ENCODE measurements around the gene PDSS2. TPM values are rescaled to one million over a fixed set of nuclear protein-coding genes. Genes with fewer than 3 reads are reported as not detected.
"Not testable (repeated sequence)": the region's sequence is repeated elsewhere in the genome, so short reads cannot be mapped to it uniquely, and the experiment has no call there.

PDSS2 gene
- total and polyA plus RNA-seq, 2 donors (not counting 1 experiment from before 2014, with no cell fraction given), result 16.9 to 17.0 TPM

- no peak overlapping the region for H3K4me2 ChIP-seq (replicated peaks; ENCODE audit: low read depth, low read length, poor library complexity, severe bottlenecking)
- peaks cover 0 to 8% of the 10 kb centered on the region in 2 experiments for H3K36me3 ChIP-seq (replicated peaks in 1 of 2; ENCODE audit: control extremely low read depth in 1 of 2, control insufficient read depth in 1 of 2, extremely low read depth in 1 of 2, insufficient read depth in 2 of 2, low read length in 1 of 2)
- ChIA-PET POLR2A (no interaction called here), CTCF (interaction anchor here (0.6 kb wide), 1 partner anchor 104 kb away, joined by 3 read pairs; no protein-coding TSS in a partner anchor)
- H3K4me3 ChIP-seq (ENCODE audit: control extremely low read depth in 1 of 5, extremely low read depth in 1 of 5, insufficient read depth in 1 of 5, low read depth in 2 of 5, low read length in 4 of 5), result no peak overlapping the region
- H3K4me1 Mint-ChIP-seq, result peaks cover 12% of the 10 kb centered on the region
- no peaks in the 10 kb centered on the region for H3K27me3 ChIP-seq (replicated peaks in 1 of 4; ENCODE audit: control extremely low read depth in 1 of 4, control insufficient read depth in 3 of 4, insufficient read depth in 4 of 4, low read length in 3 of 4)
- no peak overlapping the region for H3K9ac ChIP-seq (ENCODE audit: low read length)
- WGBS (ENCODE audit: insufficient coverage), result no CpG with 5 or more reads among the region's 3 CpGs
- peaks cover 4% of the 10 kb centered on the region for H4K20me1 ChIP-seq (ENCODE audit: control insufficient read depth, insufficient read depth, low read length, poor library complexity, severe bottlenecking)
- ATAC-seq (ENCODE audit: low read depth), result no peak
- no peak overlapping the region for H3K4me3 Mint-ChIP-seq
- no peak overlapping the region for H2AFZ ChIP-seq (ENCODE audit: insufficient read depth, low read depth, low read length, poor library complexity, severe bottlenecking)
- H3K27ac Mint-ChIP-seq, result no peak overlapping the region
- H3K9me3 ChIP-seq (ENCODE audit: control extremely low read depth in 1 of 3, control insufficient read depth in 2 of 3, insufficient read depth in 1 of 3, low read length in 2 of 3), result peaks cover 0 to 4% (median 0%) of the 10 kb centered on the region in 3 donors
- no peaks in the 10 kb centered on the region for H3K4me1 ChIP-seq (ENCODE audit: control insufficient read depth in 2 of 2, insufficient read depth in 2 of 2, low read length in 2 of 2)
- intact Hi-C loops (cut with micrococcal nuclease), result no loop called here
- H3K27ac ChIP-seq (ENCODE audit: low read length in 2 of 2), result no peak overlapping the region
- peaks cover 3% of the 10 kb centered on the region for H3K9me3 Mint-ChIP-seq (ENCODE audit: insufficient read depth)
- no peak for TF ChIP-seq CTCF (IDR thresholded peaks at IDR 0.05)
- TF ChIP-seq EZH2 (IDR thresholded peaks at IDR 0.05; ENCODE audit: borderline replicate concordance, insufficient read depth, low read depth, low read length, poor library complexity, severe bottlenecking), result no peak
- no peak for DNase-seq
- H3K79me2 ChIP-seq (ENCODE audit: control insufficient read depth, insufficient read depth, low read length), result peaks cover 60% of the 10 kb centered on the region
- H3K27me3 Mint-ChIP-seq, result no peaks in the 10 kb centered on the region
Observed at GRCh38 chr6:107434812-107435211, 24.6 kb downstream of the PDSS2 start.

- peaks cover 19% of the 10 kb centered on the region for H3K79me2 ChIP-seq (ENCODE audit: control insufficient read depth, insufficient read depth, low read length)
- CTCF ChIA-PET; H3K9ac ChIP-seq (ENCODE audit: low read length); H3K4me3 ChIP-seq (ENCODE audit: control extremely low read depth in 1 of 5, extremely low read depth in 1 of 5, insufficient read depth in 1 of 5, low read depth in 2 of 5, low read length in 4 of 5); H3K27ac ChIP-seq (ENCODE audit: low read length in 2 of 2); H4K20me1 ChIP-seq (ENCODE audit: control insufficient read depth, insufficient read depth, low read length, poor library complexity, severe bottlenecking); H3K4me3 Mint-ChIP-seq; H3K27me3 Mint-ChIP-seq; H2AFZ ChIP-seq (ENCODE audit: insufficient read depth, low read depth, low read length, poor library complexity, severe bottlenecking); H3K36me3 ChIP-seq (replicated peaks in 1 of 2; ENCODE audit: control extremely low read depth in 1 of 2, control insufficient read depth in 1 of 2, extremely low read depth in 1 of 2, insufficient read depth in 2 of 2, low read length in 1 of 2); H3K4me1 ChIP-seq (ENCODE audit: control insufficient read depth in 2 of 2, insufficient read depth in 2 of 2, low read length in 2 of 2); intact Hi-C loops (cut with micrococcal nuclease); H3K4me2 ChIP-seq (replicated peaks; ENCODE audit: low read depth, low read length, poor library complexity, severe bottlenecking); ATAC-seq (ENCODE audit: low read depth); POLR2A ChIA-PET; H3K4me1 Mint-ChIP-seq; H3K27me3 ChIP-seq (replicated peaks in 1 of 4; ENCODE audit: control extremely low read depth in 1 of 4, control insufficient read depth in 3 of 4, insufficient read depth in 4 of 4, low read length in 3 of 4); DNase-seq; H3K27ac Mint-ChIP-seq: not testable (repeated sequence)
- 80% methylated on average over 5 of the region's 6 CpGs for WGBS (ENCODE audit: insufficient coverage)
- peaks cover 0 to 16% (median 13%) of the 10 kb centered on the region in 3 donors for H3K9me3 ChIP-seq (ENCODE audit: control extremely low read depth in 1 of 3, control insufficient read depth in 2 of 3, insufficient read depth in 1 of 3, low read length in 2 of 3)
- H3K9me3 Mint-ChIP-seq (ENCODE audit: insufficient read depth), result peaks cover 11% of the 10 kb centered on the region
Observed at GRCh38 chr6:107425951-107426350, 33.4 kb downstream of the PDSS2 start.

Data from B cell (primary cell).